B cell (primary cell): ENCODE data around the gene ADAP1.

ENCODE experiments used
- EZH2 ChIP-seq: IDR thresholded peaks from 2 replicates; pipeline ENCODE4 v1.6.1; 2012; ENCODE audit warnings: borderline replicate concordance, low read depth, mild to moderate bottlenecking, moderate library complexity, low read length; ENCODE audit not compliant: insufficient read depth, poor library complexity, severe bottlenecking
- TF ChIP-seq, protein P1 (sequence below): fragments of 200-600 bp; IDR thresholded peaks from one replicate; pipeline ENCODE4 v1.8.0; 2022; ENCODE audit warnings: antibody characterized with exemption, mild to moderate bottlenecking

DNA sequence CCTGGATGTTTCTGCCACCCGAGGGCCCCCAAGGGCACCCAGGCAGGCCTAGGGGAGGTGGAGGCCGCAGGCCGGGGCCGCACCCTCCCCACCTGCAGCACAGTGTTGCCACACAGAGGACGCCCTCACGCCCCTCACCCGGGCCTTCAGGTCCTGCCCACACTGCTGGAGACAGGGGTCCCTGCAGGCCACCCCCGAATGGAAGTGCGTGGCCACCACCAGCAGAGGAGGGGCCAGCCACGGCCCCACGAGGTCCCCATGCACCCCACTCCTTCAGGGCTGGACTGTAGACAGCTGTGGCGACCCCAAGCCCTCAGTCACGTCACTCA, 35.4 kb downstream of the ADAP1 start:
- TF ChIP-seq, protein P1, sequence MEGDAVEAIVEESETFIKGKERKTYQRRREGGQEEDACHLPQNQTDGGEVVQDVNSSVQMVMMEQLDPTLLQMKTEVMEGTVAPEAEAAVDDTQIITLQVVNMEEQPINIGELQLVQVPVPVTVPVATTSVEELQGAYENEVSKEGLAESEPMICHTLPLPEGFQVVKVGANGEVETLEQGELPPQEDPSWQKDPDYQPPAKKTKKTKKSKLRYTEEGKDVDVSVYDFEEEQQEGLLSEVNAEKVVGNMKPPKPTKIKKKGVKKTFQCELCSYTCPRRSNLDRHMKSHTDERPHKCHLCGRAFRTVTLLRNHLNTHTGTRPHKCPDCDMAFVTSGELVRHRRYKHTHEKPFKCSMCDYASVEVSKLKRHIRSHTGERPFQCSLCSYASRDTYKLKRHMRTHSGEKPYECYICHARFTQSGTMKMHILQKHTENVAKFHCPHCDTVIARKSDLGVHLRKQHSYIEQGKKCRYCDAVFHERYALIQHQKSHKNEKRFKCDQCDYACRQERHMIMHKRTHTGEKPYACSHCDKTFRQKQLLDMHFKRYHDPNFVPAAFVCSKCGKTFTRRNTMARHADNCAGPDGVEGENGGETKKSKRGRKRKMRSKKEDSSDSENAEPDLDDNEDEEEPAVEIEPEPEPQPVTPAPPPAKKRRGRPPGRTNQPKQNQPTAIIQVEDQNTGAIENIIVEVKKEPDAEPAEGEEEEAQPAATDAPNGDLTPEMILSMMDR, result no peak
- no peak for TF ChIP-seq EZH2
